ENCODE results near the gene ST6GALNAC3. TPM values are rescaled to one million over a fixed set of nuclear protein-coding genes. Genes with fewer than 3 reads are reported as not detected.

Gene ST6GALNAC3
- total RNA-seq, 4 donors from 2014 or later = 0.79 to 5.3 (median 1.6) TPM

DNA sequence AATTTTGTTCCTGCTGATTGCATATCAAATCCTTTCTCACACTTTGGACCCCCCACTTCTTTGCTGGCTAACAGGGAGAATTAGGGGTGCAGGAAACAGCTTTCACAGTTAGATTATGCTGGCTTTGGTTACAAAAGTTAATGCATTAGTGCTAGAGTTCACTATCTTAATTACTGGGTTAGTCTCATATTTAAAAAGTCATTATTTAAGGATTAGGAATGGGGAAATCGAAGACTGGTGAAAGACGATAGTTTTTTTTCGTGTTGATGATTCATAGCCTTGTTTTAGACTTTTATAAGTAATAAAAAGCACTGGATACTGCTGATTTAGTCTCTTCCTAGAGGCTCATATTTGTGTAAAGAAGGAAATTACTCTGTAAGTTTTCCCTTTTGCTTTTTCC, 11.6 kb downstream of the ST6GALNAC3 start:
- no peaks in the 10 kb centered on the region for H3K4me1 ChIP-seq
- no peak overlapping the region for H3K27ac ChIP-seq
- DNase-seq (ENCODE audit: low spot score in 2 of 2) = no peak
- WGBS = 72% methylated on average over 3 of the region's 3 CpGs
- no peaks in the 10 kb centered on the region for H3K9me3 ChIP-seq
- H3K27me3 ChIP-seq = no peaks in the 10 kb centered on the region
- TF ChIP-seq POLR2A (IDR thresholded peaks at IDR 0.05) (no peak), POLR2AphosphoS5 (IDR thresholded peaks at IDR 0.05) (no peak), EP300 (IDR thresholded peaks at IDR 0.05) (no peak)
- TF ChIP-seq, protein P1, sequence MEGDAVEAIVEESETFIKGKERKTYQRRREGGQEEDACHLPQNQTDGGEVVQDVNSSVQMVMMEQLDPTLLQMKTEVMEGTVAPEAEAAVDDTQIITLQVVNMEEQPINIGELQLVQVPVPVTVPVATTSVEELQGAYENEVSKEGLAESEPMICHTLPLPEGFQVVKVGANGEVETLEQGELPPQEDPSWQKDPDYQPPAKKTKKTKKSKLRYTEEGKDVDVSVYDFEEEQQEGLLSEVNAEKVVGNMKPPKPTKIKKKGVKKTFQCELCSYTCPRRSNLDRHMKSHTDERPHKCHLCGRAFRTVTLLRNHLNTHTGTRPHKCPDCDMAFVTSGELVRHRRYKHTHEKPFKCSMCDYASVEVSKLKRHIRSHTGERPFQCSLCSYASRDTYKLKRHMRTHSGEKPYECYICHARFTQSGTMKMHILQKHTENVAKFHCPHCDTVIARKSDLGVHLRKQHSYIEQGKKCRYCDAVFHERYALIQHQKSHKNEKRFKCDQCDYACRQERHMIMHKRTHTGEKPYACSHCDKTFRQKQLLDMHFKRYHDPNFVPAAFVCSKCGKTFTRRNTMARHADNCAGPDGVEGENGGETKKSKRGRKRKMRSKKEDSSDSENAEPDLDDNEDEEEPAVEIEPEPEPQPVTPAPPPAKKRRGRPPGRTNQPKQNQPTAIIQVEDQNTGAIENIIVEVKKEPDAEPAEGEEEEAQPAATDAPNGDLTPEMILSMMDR (IDR thresholded peaks at IDR 0.05) = no peak
- no peaks in the 10 kb centered on the region for H3K36me3 ChIP-seq
- no peak overlapping the region for H3K4me3 ChIP-seq

DNA sequence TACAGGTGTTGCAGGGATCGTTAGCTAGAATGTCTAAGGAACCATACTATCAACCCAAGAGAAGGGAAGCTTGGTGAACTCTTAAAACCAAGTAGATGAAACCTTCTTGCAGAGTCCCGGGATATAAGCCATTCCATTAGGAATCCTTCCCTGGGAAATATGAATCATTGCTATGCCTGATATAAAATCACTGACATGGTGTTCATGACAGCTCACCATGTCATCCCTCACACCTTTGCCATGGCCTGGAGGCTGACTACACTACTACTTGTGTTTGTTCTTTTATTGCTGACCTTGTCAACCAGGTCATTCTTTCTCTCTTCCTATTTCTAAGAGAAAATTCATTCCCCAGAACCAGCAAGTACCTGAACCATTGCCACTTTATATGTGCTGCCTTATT, 12.1 kb downstream of the ST6GALNAC3 start:
- DNase-seq (ENCODE audit: low spot score in 2 of 2) = no peak
- H3K9me3 ChIP-seq = no peaks in the 10 kb centered on the region
- H3K27me3 ChIP-seq = no peaks in the 10 kb centered on the region
- 84% methylated on average over 2 of the region's 2 CpGs for WGBS
- no peak overlapping the region for H3K27ac ChIP-seq
- TF ChIP-seq, protein P1 (IDR thresholded peaks at IDR 0.05) = no peak
- no peak for TF ChIP-seq EP300 (IDR thresholded peaks at IDR 0.05)
- TF ChIP-seq POLR2AphosphoS5 (IDR thresholded peaks at IDR 0.05) = no peak
- no peak for TF ChIP-seq POLR2A (IDR thresholded peaks at IDR 0.05)
- no peaks in the 10 kb centered on the region for H3K36me3 ChIP-seq
- no peaks in the 10 kb centered on the region for H3K4me1 ChIP-seq
- no peak overlapping the region for H3K4me3 ChIP-seq

DNA sequence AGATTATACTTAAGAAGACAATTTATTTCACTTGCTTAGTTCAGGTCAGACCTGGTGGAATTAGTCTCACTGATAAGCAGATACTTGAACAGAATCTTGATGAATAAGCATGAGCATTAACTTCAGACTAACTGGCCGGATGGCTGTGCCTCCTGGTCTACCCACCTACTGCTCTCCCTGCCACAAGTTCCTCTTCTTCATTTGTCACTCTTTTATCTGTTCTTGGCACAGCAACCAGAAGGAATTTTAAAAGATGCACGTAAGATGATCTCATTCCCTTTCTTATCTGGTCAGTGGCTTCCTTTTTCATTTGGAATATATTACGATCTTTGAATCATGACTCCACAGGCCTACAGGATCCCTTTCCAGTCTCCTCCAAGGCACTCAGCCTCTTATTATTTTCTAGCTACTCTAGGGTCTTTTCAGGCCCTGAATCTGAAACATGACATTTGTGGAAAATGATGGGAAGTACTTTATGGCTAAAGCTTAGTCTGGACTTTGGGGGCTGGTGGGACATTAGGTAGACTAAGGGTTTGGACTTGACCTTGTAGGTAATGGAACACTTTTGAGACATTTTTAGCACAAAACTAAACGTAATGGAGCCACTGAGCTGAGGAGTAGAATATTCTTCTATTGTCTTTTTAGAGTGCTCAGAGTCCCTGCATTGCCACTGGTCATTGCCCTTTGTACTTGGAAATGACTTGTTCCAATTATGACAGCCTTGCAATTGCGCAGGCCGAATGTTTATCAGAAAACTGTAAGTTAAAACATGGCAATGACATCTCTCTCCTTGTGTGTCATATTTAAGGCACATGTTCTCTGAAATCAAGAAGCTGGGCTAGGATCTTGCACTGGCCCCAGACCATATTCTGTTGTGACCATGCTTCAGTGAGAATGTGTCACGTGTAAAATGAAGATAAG, 16.0 kb downstream of the ST6GALNAC3 start:
- Histone ChIP-seq H3K4me3 (no peak overlapping the region), H3K27ac (no peak overlapping the region), H3K27me3 (no peaks in the 10 kb centered on the region), H3K36me3 (no peaks in the 10 kb centered on the region), H3K9me3 (no peaks in the 10 kb centered on the region), H3K4me1 (no peaks in the 10 kb centered on the region)
- 80% methylated on average over 7 of the region's 7 CpGs for WGBS
- TF ChIP-seq POLR2AphosphoS5 (IDR thresholded peaks at IDR 0.05) = no peak
- TF ChIP-seq EP300 (IDR thresholded peaks at IDR 0.05) = no peak
- TF ChIP-seq, protein P1 (IDR thresholded peaks at IDR 0.05) = no peak
- no peak for TF ChIP-seq POLR2A (IDR thresholded peaks at IDR 0.05)
- no peak for DNase-seq (ENCODE audit: low spot score in 2 of 2)

DNA sequence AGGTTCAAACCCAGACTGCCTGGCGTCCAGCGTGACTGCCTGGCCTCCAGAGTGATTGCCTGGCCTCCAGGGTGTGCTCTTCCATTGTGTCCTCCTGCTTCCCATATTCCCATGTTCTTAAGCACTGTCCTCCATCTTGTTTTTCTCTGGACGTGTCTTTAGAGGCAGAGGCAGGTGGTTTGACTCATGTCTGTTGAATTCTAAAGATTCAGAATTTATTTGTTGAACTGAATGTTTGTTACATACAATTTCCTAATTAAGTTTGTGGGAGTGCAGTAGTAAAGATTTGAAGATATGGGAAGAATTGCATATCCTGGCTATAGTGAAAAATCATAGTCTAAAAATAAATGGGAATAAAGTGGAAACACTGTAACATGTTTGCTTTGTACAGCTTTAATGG, 18.3 kb downstream of the ST6GALNAC3 start:
- Histone ChIP-seq H3K4me1 (no peaks in the 10 kb centered on the region), H3K4me3 (no peak overlapping the region), H3K9me3 (no peaks in the 10 kb centered on the region), H3K36me3 (no peaks in the 10 kb centered on the region), H3K27ac (no peak overlapping the region), H3K27me3 (no peaks in the 10 kb centered on the region)
- 75% methylated on average over 3 of the region's 3 CpGs for WGBS
- TF ChIP-seq, protein P1 (IDR thresholded peaks at IDR 0.05) = no peak
- TF ChIP-seq EP300 (IDR thresholded peaks at IDR 0.05) (no peak), POLR2AphosphoS5 (IDR thresholded peaks at IDR 0.05) (no peak), POLR2A (IDR thresholded peaks at IDR 0.05) (no peak)
- DNase-seq (ENCODE audit: low spot score in 2 of 2) = no peak

DNA sequence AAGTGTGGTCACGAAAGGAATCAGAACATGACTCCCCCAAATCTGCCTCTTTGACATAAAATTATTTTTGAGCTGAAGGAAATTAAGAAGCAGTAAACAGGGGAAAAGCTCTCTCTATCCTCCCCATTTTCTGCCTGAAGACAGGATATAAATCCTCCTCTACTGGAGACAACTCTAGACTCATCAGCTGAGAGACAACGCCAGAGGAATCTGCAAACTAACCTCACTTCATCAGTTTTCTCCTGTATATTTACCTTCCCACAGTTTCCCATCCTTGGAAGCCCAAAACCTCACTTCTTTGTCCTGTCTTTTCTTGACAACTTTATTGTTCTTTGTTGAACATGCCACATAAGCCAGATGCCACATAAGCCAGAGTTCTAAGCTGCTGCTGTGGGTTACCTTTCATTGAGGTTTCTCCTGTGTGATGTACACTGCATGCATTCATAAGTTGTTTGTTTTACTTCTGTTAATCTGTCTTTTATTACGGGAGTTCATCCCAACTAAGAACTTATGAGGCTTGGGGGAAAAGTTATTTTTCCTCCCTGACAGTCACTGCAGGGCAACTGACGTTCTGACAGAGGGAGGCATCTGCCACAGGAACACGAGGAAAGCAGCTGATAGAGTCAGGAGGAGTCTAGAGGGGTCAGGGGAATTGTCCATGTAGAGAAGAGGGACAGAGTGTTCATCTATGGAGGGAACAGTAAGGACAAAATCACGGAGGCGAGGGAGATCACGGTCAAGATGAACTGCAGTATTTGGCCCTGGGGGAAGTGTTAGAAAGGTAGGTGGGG, 19.2 kb downstream of the ST6GALNAC3 start:
- Histone ChIP-seq H3K4me3 (no peak overlapping the region), H3K36me3 (no peaks in the 10 kb centered on the region), H3K27me3 (no peaks in the 10 kb centered on the region), H3K4me1 (no peaks in the 10 kb centered on the region), H3K9me3 (no peaks in the 10 kb centered on the region), H3K27ac (no peak overlapping the region)
- TF ChIP-seq EP300 (IDR thresholded peaks at IDR 0.05) (no peak), POLR2AphosphoS5 (IDR thresholded peaks at IDR 0.05) (no peak), POLR2A (IDR thresholded peaks at IDR 0.05) (no peak)
- TF ChIP-seq, protein P1 (IDR thresholded peaks at IDR 0.05) = no peak
- no peak for DNase-seq (ENCODE audit: low spot score in 2 of 2)
- WGBS = 70% methylated on average over 8 of the region's 8 CpGs
